Lung (tissue), 12 donors: ENCODE results near the gene SMOC1. TPM values are rescaled to one million over a fixed set of nuclear protein-coding genes. Genes with fewer than 3 reads are reported as not detected.
A peak's percentile ranks its signal among the peaks of the same experiment; 100 is the strongest.

Experiments used
- ATAC-seq: fragments of 200-7000 bp; cut with Tn5 transposase; one replicate; pipeline ENCODE4 v1.9.1; 2020; ENCODE audit warnings: moderate number of reproducible peaks; ENCODE audit not compliant: insufficient read depth, low FRiP score
- DNase-seq, 3 donors: peaks; one replicate each; pipeline ENCODE4 v3.0.0-alpha.2; 2013 to 2017
- H3K27ac ChIP-seq, 2 donors: one replicate each; pipeline ENCODE4 v1.5.1; 2013; ENCODE audit warnings: mild to moderate bottlenecking in 2 of 2, moderate library complexity in 2 of 2, control low read depth in 1 of 2, inconsistent platforms in 1 of 2, low read depth in 1 of 2, low read length in 1 of 2
- H3K27me3 ChIP-seq, 3 donors: one replicate each; pipeline ENCODE4 v1.5.1; 2013; ENCODE audit warnings: low read length in 2 of 3; ENCODE audit not compliant: control insufficient read depth in 3 of 3, insufficient read depth in 3 of 3
- H3K36me3 ChIP-seq, 4 donors: one replicate each; pipeline ENCODE4 v1.5.1; 2013; ENCODE audit warnings: low read length in 4 of 4, mild to moderate bottlenecking in 1 of 4, moderate library complexity in 1 of 4; ENCODE audit not compliant: control insufficient read depth in 4 of 4, insufficient read depth in 4 of 4
- H3K4me1 ChIP-seq, 5 donors: one replicate each; pipeline ENCODE4 v1.5.1; 2013; ENCODE audit warnings: low read length in 5 of 5, mild to moderate bottlenecking in 2 of 5, moderate library complexity in 1 of 5; ENCODE audit not compliant: control insufficient read depth in 5 of 5, insufficient read depth in 5 of 5
- H3K4me3 ChIP-seq: one replicate; pipeline ENCODE4 v1.5.1; 2013; ENCODE audit warnings: mild to moderate bottlenecking, control low read depth, moderate library complexity
- H3K9ac ChIP-seq, 2 donors: one replicate each; pipeline ENCODE4 v1.5.1; 2013; ENCODE audit warnings: low read length in 2 of 2, control low read depth in 1 of 2; ENCODE audit not compliant: insufficient read depth in 1 of 2
- H3K9me3 ChIP-seq, 4 donors: one replicate each; pipeline ENCODE4 v1.5.1; 2013; ENCODE audit warnings: low read length in 3 of 4, mild to moderate bottlenecking in 1 of 4, moderate library complexity in 1 of 4; ENCODE audit not compliant: control insufficient read depth in 4 of 4, insufficient read depth in 3 of 4
- whole genome bisulfite sequencing, 2 donors: extraction: QIAGEN DNeasy Blood & Tissue Kit; methylation state at CpG; one replicate each; pipeline ENCODE4 v1.1.7; 2013; 5-methylcytosine and 5-hydroxymethylcytosine counted together
- polyA plus RNA-seq, 2 donors: library from polyadenylated mRNA; stranded (reverse); fragments of 200-250 nt; gene quantifications; one replicate each; pipeline ENCODE4 v1.2.1, GENCODE V29; 2013
- total RNA-seq, 2 donors: library from RNA; depleted of rRNA in 1 of 2; stranded (reverse); fragments of >200 nt in 1 of 2; gene quantifications; one replicate each; pipeline ENCODE4 v1.2.1, GENCODE V29; 2014 to 2021
- TF ChIP-seq, protein P1 (sequence below): IDR thresholded peaks from 2 replicates; pipeline ENCODE4 v1.5.1; 2012; ENCODE audit warnings: mild to moderate bottlenecking; ENCODE audit errors: control extremely low read depth, extremely low read depth
- donor health status: control.
- donor health status: control.
- donor health status: Bipolar disorder and iron deficiency.
- donor health status: healthy.
- donor health status: DM: yes; HTN: yes; CAD: no.

Gene SMOC1
- total and polyA plus RNA-seq, 4 donors = 0.52 to 1.9 (median 1.1) TPM

DNA sequence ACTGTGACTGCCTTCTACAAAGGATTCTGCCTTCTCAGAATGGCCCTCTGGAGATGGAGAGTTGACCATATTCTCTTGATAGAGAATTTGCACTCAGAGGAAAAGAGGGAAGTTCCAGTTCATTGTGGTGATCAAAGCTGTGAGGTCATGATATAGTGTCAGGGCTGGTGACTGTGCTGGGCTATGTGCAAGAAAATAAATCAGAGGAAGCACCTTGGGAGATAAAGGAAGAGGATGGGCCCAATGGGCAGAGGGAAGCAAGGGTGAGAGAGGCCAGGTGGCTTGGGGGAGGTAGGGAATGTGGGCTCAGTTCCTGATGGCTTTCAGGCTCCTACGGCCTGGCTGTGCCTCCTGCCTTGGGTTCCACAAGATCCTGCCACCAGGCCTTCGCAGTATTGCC lies 163.8 kb downstream of the SMOC1 start:
- TF ChIP-seq, protein P1, sequence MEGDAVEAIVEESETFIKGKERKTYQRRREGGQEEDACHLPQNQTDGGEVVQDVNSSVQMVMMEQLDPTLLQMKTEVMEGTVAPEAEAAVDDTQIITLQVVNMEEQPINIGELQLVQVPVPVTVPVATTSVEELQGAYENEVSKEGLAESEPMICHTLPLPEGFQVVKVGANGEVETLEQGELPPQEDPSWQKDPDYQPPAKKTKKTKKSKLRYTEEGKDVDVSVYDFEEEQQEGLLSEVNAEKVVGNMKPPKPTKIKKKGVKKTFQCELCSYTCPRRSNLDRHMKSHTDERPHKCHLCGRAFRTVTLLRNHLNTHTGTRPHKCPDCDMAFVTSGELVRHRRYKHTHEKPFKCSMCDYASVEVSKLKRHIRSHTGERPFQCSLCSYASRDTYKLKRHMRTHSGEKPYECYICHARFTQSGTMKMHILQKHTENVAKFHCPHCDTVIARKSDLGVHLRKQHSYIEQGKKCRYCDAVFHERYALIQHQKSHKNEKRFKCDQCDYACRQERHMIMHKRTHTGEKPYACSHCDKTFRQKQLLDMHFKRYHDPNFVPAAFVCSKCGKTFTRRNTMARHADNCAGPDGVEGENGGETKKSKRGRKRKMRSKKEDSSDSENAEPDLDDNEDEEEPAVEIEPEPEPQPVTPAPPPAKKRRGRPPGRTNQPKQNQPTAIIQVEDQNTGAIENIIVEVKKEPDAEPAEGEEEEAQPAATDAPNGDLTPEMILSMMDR = no peak
- no peaks in the 10 kb centered on the region for H3K36me3 ChIP-seq
- ATAC-seq (no peak), DNase-seq (no peak)
- no peak overlapping the region for H3K27ac ChIP-seq
- H3K9ac ChIP-seq = no peak overlapping the region
- H3K4me3 ChIP-seq = no peak overlapping the region
- no peaks in the 10 kb centered on the region for H3K27me3 ChIP-seq
- no peaks in the 10 kb centered on the region for H3K9me3 ChIP-seq
- 69 to 73% methylated on average over 2 of the region's 2 CpGs for WGBS, 2 donors
- H3K4me1 ChIP-seq = no peaks in the 10 kb centered on the region

DNA sequence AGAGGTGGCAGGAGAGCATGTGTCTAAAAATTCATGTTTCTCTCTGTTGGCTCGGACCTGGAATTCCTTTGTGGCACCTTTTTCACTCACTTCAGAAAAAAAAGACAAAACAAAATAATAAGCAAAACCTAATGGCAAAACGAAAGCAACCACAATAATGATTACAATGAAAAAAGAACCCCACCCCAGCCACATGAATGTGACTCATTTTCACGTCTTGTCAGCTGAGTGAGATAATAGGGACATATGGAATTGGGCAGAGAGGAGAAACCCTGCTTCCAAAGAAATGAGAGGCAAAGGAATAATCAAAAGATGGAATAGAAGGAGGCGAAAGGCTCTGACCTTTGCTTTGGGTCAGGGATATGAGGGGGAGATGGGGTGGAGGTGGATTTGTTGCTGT lies 166.1 kb downstream of the SMOC1 start:
- 77 to 85% methylated on average over 4 of the region's 4 CpGs for WGBS, 2 donors
- ATAC-seq (no peak), DNase-seq (no peak)

DNA sequence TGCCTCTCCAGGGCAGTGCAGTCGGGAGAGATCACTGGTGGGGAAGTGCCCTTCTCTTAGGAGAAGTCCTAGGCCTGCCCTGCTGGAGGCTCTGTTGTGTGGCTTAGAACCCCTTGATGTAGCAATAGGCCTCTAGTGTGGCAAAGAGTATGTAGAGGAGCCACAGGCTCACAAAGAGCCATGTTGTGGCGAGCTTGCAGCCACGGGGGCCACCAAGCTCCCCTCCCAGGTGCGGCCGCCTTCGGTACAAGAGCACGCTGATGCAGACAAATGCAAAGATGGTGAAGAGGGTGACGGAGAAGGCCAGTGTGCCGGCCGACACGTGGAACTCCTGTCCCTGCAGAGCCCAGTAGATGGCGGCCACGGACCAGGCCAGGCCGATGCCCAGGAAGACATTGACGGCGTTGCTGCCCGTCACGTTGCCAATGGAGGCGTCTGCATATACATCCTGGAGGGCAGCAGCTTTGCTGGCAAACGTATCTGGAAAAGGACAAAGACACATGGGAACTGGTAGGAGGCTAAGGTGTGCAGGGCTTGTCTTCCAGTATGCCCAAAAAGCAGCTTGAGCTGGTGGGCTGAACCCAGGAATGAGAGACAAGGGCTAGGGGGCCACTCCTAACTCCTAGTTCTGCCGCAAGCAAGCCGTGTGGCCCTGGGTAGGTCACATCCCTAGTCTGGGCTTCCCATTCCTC lies 166.8 kb downstream of the SMOC1 start:
- TF ChIP-seq, protein P1 = peak; percentile 16
- H3K9ac ChIP-seq = no peak overlapping the region
- no peak for ATAC-seq
- no peak overlapping the region for H3K4me3 ChIP-seq
- no peaks in the 10 kb centered on the region for H3K27me3 ChIP-seq
- no peaks in the 10 kb centered on the region for H3K4me1 ChIP-seq
- no peaks in the 10 kb centered on the region for H3K36me3 ChIP-seq
- no peak overlapping the region for H3K27ac ChIP-seq
- WGBS, 2 donors = 49 to 59% methylated on average over 22 of the region's 22 CpGs
- peak; percentile 60 to 78 (median 75) for DNase-seq
- H3K9me3 ChIP-seq = no peaks in the 10 kb centered on the region

More for the DNA sequence above, 166.1 kb downstream of the SMOC1 start:
- Histone ChIP-seq H3K4me1 (no peaks in the 10 kb centered on the region), H3K27me3 (no peaks in the 10 kb centered on the region), H3K27ac (no peak overlapping the region), H3K9ac (no peak overlapping the region), H3K4me3 (no peak overlapping the region), H3K36me3 (no peaks in the 10 kb centered on the region), H3K9me3 (no peaks in the 10 kb centered on the region)
- TF ChIP-seq, protein P1 = no peak
